ENCODE results near the gene EFHD2.

DNA sequence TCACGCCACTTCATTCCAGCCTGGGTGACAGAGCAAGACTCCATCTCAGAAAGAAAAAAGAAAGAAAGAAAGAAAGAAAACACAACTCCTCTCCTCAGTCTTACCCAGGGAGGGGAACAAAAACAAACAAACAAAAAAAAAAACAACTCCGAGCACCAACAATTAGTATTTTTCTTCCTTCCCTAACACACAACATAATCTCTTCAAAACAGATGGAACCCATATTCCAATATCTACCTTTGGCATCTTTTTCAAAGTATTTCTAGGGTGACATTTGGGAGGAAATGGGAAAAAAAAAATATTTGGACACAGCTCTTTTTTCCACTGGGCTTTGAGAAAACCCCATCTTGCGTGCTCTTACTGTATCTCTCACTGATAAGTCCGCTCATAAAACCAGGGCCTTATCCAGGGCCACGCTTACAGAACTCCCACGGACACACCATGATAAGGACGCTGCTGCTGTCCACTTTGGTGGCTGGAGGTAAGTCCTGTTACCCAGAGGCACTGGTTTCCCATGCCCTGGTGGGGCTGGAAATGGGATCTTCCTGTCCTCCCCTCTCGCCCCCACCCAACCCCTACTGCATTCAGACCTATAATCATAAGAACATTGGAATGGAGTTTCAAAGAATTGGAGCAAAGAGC lies 46.7 kb downstream of the EFHD2 start, which contains the start of gene CELA2A:
- TF ChIP-seq TCF4 (CRISPR knock-in tag; IDR thresholded peaks at IDR 0.05; ENCODE audit: borderline replicate concordance) (no peak), SNAI2 (CRISPR knock-in tag; IDR thresholded peaks at IDR 0.05) (no peak), ZFP30 (CRISPR knock-in tag; IDR thresholded peaks at IDR 0.05) (no peak)
- TF ChIP-seq, protein P1, sequence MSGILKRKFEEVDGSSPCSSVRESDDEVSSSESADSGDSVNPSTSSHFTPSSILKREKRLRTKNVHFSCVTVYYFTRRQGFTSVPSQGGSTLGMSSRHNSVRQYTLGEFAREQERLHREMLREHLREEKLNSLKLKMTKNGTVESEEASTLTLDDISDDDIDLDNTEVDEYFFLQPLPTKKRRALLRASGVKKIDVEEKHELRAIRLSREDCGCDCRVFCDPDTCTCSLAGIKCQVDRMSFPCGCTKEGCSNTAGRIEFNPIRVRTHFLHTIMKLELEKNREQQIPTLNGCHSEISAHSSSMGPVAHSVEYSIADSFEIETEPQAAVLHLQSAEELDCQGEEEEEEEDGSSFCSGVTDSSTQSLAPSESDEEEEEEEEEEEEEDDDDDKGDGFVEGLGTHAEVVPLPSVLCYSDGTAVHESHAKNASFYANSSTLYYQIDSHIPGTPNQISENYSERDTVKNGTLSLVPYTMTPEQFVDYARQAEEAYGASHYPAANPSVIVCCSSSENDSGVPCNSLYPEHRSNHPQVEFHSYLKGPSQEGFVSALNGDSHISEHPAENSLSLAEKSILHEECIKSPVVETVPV (CRISPR knock-in tag; IDR thresholded peaks at IDR 0.05): no peak

Measured in SK-N-SH treated with all-trans-retinoic acid at 6 μM for 48 hours (cell line).